MM.1S (cell line): ENCODE results near the gene XPO1.

ENCODE experiments used
- EZH2 ChIP-seq: fragments of 300-600 bp; sonication (generic); optimal IDR thresholded peaks from 2 replicates; pipeline ENCODE3; 2017; ENCODE audit warnings: low read depth, mild to moderate bottlenecking, antibody characterized with exemption, low read length, mixed read lengths
- EZH2phosphoT487 ChIP-seq: fragments of 300-600 bp; sonication (generic); IDR thresholded peaks from 2 replicates; pipeline ENCODE4 v1.6.1; 2018; ENCODE audit warnings: antibody characterized with exemption, low read length
- TF ChIP-seq, protein P1 (sequence below): fragments of 300-600 bp; sonication (generic); IDR thresholded peaks from 2 replicates; pipeline ENCODE4 v1.5.1; 2016; ENCODE audit warnings: antibody characterized with exemption, low read length, mixed read lengths

DNA sequence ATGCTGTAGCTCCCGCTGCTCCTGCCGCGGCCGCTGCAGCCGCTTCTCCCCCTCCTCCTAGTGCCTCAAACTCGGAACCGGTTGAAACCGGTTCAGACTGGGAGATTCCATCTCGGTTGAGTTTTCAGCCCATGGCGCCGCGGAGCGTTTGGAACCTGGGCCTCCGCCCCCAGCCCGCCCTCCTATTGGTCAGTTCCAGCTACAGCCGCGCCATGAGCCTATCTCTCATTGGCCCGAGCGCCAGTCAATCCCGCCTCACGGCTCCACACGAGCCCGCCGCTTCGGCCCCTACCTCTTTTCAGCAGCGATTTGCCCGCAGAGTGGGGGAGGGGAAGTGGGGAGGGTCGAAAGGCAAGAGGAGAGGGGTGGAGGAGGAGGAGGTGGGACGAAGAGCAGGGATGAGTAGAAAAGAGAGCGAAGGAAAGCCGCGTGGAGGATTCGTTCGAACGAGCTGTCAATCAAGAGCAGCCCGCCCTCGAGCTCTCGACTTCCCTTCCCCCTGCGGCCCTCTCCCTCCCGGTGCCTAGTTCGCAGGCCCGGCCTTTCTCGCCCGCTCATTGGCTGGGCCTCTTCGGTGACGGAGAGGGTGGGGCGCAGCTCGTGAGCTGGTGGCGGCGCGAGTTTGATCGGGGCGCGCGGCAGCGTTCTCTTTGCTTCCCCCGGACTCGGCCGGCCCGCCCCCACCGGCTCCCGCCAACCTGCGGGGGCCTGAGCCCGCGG, at the start of gene XPO1:
- TF ChIP-seq, protein P1, sequence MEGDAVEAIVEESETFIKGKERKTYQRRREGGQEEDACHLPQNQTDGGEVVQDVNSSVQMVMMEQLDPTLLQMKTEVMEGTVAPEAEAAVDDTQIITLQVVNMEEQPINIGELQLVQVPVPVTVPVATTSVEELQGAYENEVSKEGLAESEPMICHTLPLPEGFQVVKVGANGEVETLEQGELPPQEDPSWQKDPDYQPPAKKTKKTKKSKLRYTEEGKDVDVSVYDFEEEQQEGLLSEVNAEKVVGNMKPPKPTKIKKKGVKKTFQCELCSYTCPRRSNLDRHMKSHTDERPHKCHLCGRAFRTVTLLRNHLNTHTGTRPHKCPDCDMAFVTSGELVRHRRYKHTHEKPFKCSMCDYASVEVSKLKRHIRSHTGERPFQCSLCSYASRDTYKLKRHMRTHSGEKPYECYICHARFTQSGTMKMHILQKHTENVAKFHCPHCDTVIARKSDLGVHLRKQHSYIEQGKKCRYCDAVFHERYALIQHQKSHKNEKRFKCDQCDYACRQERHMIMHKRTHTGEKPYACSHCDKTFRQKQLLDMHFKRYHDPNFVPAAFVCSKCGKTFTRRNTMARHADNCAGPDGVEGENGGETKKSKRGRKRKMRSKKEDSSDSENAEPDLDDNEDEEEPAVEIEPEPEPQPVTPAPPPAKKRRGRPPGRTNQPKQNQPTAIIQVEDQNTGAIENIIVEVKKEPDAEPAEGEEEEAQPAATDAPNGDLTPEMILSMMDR, result no peak
- TF ChIP-seq EZH2phosphoT487 (no peak), EZH2 (no peak)
